HEK293T (cell line): ENCODE results near the gene MT1H.

Source experiments
- ARNT ChIP-seq: fragments of 450-650 bp; IDR thresholded peaks from 2 replicates; pipeline ENCODE4 v1.6.1; 2017; ENCODE audit warnings: mild to moderate bottlenecking
- BHLHE40 ChIP-seq: fragments of 450-650 bp; IDR thresholded peaks from 2 replicates; pipeline ENCODE4 v1.6.1; 2016; ENCODE audit warnings: mild to moderate bottlenecking, moderate library complexity, borderline replicate concordance
- ELF4 ChIP-seq: fragments of 450-650 bp; IDR thresholded peaks from 2 replicates; pipeline ENCODE4 v1.6.1; 2017; ENCODE audit warnings: antibody characterized with exemption
- FOXA1 ChIP-seq: fragments of 450-650 bp; IDR thresholded peaks from 2 replicates; pipeline ENCODE4 v1.6.1; 2016; ENCODE audit warnings: mild to moderate bottlenecking
- FOXM1 ChIP-seq: fragments of 450-650 bp; IDR thresholded peaks from 2 replicates; pipeline ENCODE4 v1.6.1; 2017; ENCODE audit warnings: mild to moderate bottlenecking, borderline replicate concordance
- L3MBTL2 ChIP-seq: fragments of 450-650 bp; conservative IDR thresholded peaks from 2 replicates; pipeline ENCODE4 v1.6.1; 2016; ENCODE audit warnings: mild to moderate bottlenecking
- LEF1 ChIP-seq: fragments of 450-650 bp; IDR thresholded peaks from 2 replicates; pipeline ENCODE4 v1.6.1; 2017; ENCODE audit warnings: mild to moderate bottlenecking, borderline replicate concordance
- PKNOX1 ChIP-seq: fragments of 450-650 bp; IDR thresholded peaks from 2 replicates; pipeline ENCODE4 v1.6.1; 2016
- SP1 ChIP-seq: fragments of 450-650 bp; IDR thresholded peaks from 2 replicates; pipeline ENCODE4 v1.6.1; 2017
- SUZ12 ChIP-seq: fragments of 450-650 bp; IDR thresholded peaks from 2 replicates; pipeline ENCODE4 v1.6.1; 2016; ENCODE audit warnings: mild to moderate bottlenecking
- TARDBP ChIP-seq: fragments of 450-650 bp; IDR thresholded peaks from 2 replicates; pipeline ENCODE4 v1.6.1; 2016
- ZNF384 ChIP-seq: fragments of 450-650 bp; IDR thresholded peaks from 2 replicates; pipeline ENCODE4 v1.6.1; 2016

GRCh38 chr16:56626685-56627084 is 42.9 kb upstream of the MT1H start:
- TF ChIP-seq BHLHE40, result no peak
- no peak for TF ChIP-seq FOXA1
- no peak for TF ChIP-seq SP1
- no peak for TF ChIP-seq LEF1
- no peak for TF ChIP-seq L3MBTL2
- no peak for TF ChIP-seq SUZ12
- TF ChIP-seq TARDBP, result no peak
- TF ChIP-seq ELF4, result no peak
- TF ChIP-seq PKNOX1, result no peak
- TF ChIP-seq FOXM1, result no peak
- TF ChIP-seq ARNT, result no peak
- no peak for TF ChIP-seq ZNF384
